Regular cardiac myocyte (primary cell): ENCODE data around the gene COL21A1. TPM values are rescaled to one million over a fixed set of nuclear protein-coding genes. Genes with fewer than 3 reads are reported as not detected.

ENCODE experiments used
- total RNA-seq: library from RNA; depleted of rRNA; stranded (reverse); fragments of >200 nt; gene quantifications from 2 replicates; pipeline ENCODE4 v1.2.3, GENCODE V29; 2014

The COL21A1 gene
- 0.38 and 1.7 TPM in 2 replicates for total RNA-seq

DNA sequence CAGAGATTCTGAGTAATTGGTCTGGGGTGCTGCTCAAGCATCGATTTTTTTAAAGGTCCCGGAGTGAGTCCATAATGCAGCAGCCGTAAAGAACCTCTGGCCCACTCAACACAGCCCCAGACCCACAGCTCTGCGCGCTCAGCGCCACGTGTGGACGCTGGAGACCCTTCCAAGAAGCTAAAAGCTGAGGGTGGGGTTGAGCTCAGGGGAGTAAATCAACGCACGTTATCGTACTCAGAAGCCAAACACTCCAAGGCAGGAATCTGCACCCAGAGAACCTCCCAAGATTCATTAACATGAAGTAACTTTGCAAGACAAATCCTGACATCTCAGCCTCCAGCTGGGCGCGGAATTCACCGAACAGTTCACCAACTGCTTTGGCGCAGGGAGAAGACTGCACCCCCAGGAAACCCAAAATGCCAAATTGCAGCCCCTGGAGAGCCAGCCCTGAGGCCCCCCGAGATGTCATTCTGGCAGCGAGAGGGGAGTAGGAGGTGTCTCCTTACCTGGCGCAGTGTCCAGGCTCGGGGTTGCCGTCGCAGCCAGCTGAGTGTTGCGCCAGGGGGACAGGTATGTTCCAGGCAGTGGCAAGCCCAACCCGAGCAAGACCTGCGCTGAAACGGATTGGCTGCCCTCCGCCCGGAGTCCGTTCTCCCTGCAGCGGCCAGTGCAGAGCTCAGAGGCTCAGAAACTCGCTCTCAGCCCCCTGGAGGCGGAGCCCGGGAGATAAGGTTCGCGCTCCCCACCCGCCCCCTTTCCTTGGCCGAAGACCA, at the start of gene COL21A1:
Gene COL21A1, minus strand, starts transcription at position 700 of the 773 bp plus-strand sequence. CDS start 64,962 bp downstream, outside the sequence.

